ENCODE data around the gene KRTAP10-8. TPM values are rescaled to one million over a fixed set of nuclear protein-coding genes. Genes with fewer than 3 reads are reported as not detected.
"Not testable (repeated sequence)": the region's sequence is repeated elsewhere in the genome, so short reads cannot be mapped to it uniquely, and the experiment has no call there.

KRTAP10-8 gene
- total RNA-seq, 4 donors from 2014 or later: not detected

- Histone ChIP-seq H3K9me3 (no peaks in the 10 kb centered on the region), H3K27ac (no peak overlapping the region), H3K27me3 (peaks cover 21 to 54% (median 49%) of the 10 kb centered on the region in 3 donors), H3K36me3 (no peaks in the 10 kb centered on the region), H3K4me3 (no peak overlapping the region), H3K4me1 (no peaks in the 10 kb centered on the region)
- TF ChIP-seq POLR2A (IDR thresholded peaks at IDR 0.05): no peak
- no peak for TF ChIP-seq CTCF (IDR thresholded peaks at IDR 0.05 in 4 of 5, conservative IDR thresholded peaks at IDR 0.05 in 1 of 5)
- no peak for ATAC-seq
- no peak for DNase-seq
- in situ Hi-C loops (cut with MboI; ENCODE audit: low sequenced_read_pairs in 4 of 4) (no loop called here), intact Hi-C loops (cut with DNase I; ENCODE audit: low total_unique reads) (no loop called here)
Observed at GRCh38 chr21:44599264-44600029, 12.4 kb upstream of the KRTAP10-8 start.

- peaks cover 18 to 51% (median 45%) of the 10 kb centered on the region in 3 donors for H3K27me3 ChIP-seq
- intact Hi-C loops (cut with DNase I; ENCODE audit: low total_unique reads); H3K4me1 ChIP-seq; H3K27ac ChIP-seq; H3K36me3 ChIP-seq; H3K9me3 ChIP-seq; DNase-seq; H3K4me3 ChIP-seq; in situ Hi-C loops (cut with MboI; ENCODE audit: low sequenced_read_pairs in 4 of 4); ATAC-seq: not testable (repeated sequence)
Observed at GRCh38 chr21:44600118-44600978, 11.5 kb upstream of the KRTAP10-8 start, which contains the start of gene KRTAP10-7. KRTAP10-7 (plus strand) TSS chr21:44600597; CDS start chr21:44600622, 25 bp downstream.

GRCh38 chr21:44601091-44601490, 10.8 kb upstream of the KRTAP10-8 start:
- ATAC-seq; H3K36me3 ChIP-seq; H3K9me3 ChIP-seq; H3K4me1 ChIP-seq; intact Hi-C loops (cut with DNase I; ENCODE audit: low total_unique reads); H3K4me3 ChIP-seq; in situ Hi-C loops (cut with MboI; ENCODE audit: low sequenced_read_pairs in 4 of 4); DNase-seq; H3K27ac ChIP-seq: not testable (repeated sequence)
- peaks cover 18 to 49% (median 39%) of the 10 kb centered on the region in 3 donors for H3K27me3 ChIP-seq

- Histone ChIP-seq H3K27ac (no peak overlapping the region), H3K4me3 (no peak overlapping the region), H3K4me1 (no peaks in the 10 kb centered on the region), H3K9me3 (no peaks in the 10 kb centered on the region), H3K27me3 (peaks cover 18 to 45% (median 36%) of the 10 kb centered on the region in 3 donors), H3K36me3 (no peaks in the 10 kb centered on the region)
- no peak for TF ChIP-seq CTCF (IDR thresholded peaks at IDR 0.05 in 4 of 5, conservative IDR thresholded peaks at IDR 0.05 in 1 of 5)
- DNase-seq: no peak
- intact Hi-C loops (cut with DNase I; ENCODE audit: low total_unique reads) (no loop called here), in situ Hi-C loops (cut with MboI; ENCODE audit: low sequenced_read_pairs in 4 of 4) (no loop called here)
- ATAC-seq: no peak
Observed at GRCh38 chr21:44601596-44602462, 10.1 kb upstream of the KRTAP10-8 start.

- no peak overlapping the region for H3K4me3 ChIP-seq
- DNase-seq (no peak), ATAC-seq (no peak)
- in situ Hi-C loops (cut with MboI; ENCODE audit: low sequenced_read_pairs in 4 of 4) (no loop called here), intact Hi-C loops (cut with DNase I; ENCODE audit: low total_unique reads) (no loop called here)
- TF ChIP-seq POLR2A (IDR thresholded peaks at IDR 0.05): no peak
- no peak for TF ChIP-seq CTCF (IDR thresholded peaks at IDR 0.05 in 4 of 5, conservative IDR thresholded peaks at IDR 0.05 in 1 of 5)
- H3K27ac ChIP-seq: no peak overlapping the region
- peaks cover 18 to 45% (median 31%) of the 10 kb centered on the region in 3 donors for H3K27me3 ChIP-seq
- H3K36me3 ChIP-seq: no peaks in the 10 kb centered on the region
- no peaks in the 10 kb centered on the region for H3K9me3 ChIP-seq
- no peaks in the 10 kb centered on the region for H3K4me1 ChIP-seq
Observed at GRCh38 chr21:44602463-44602850, 9.4 kb upstream of the KRTAP10-8 start.

All from gastrocnemius medialis (tissue), 4 donors.